Fibroblast of skin of left quadriceps (primary cell): ENCODE data around the gene TLCD3B.
"Not testable (repeated sequence)": the region's sequence is repeated elsewhere in the genome, so short reads cannot be mapped to it uniquely, and the experiment has no call there.

Experiments
- DNase-seq, 2 experiments: peaks; one replicate each; pipeline ENCODE4 v3.0.0-alpha.2; 2013; ENCODE audit warnings: low read depth in 2 of 2

TLCD3B gene

GRCh38 chr16:30025574-30025973 lies 5.5 kb downstream of the TLCD3B start:
- DNase-seq: no peak

- no peak for DNase-seq
Observed at GRCh38 chr16:30025156-30025555, 5.9 kb downstream of the TLCD3B start.

- DNase-seq: no peak
Observed at GRCh38 chr16:30024451-30024850, 6.6 kb downstream of the TLCD3B start.

- DNase-seq: no peak
Observed at GRCh38 chr16:30023586-30023985, 7.5 kb downstream of the TLCD3B start.

GRCh38 chr16:30022887-30023286 lies 8.2 kb downstream of the TLCD3B start, which contains the start of gene C16orf92:
C16orf92 (plus strand) TSS chr16:30023198; CDS start chr16:30023341, 143 bp downstream.
- DNase-seq: no peak

- DNase-seq: no peak
Observed at GRCh38 chr16:30018731-30019158, 12.3 kb downstream of the TLCD3B start.

GRCh38 chr16:30017937-30018336 lies 13.1 kb downstream of the TLCD3B start:
- DNase-seq: not testable (repeated sequence)

- no peak for DNase-seq
Observed at GRCh38 chr16:30017277-30017656, 13.8 kb downstream of the TLCD3B start.

GRCh38 chr16:30016555-30017276 lies 14.4 kb downstream of the TLCD3B start:
- no peak for DNase-seq

GRCh38 chr16:30015450-30015849 lies 15.6 kb downstream of the TLCD3B start:
- DNase-seq: not testable (repeated sequence)

GRCh38 chr16:30012598-30012997 lies 18.5 kb downstream of the TLCD3B start:
- DNase-seq: not testable (repeated sequence)

- no peak for DNase-seq
Observed at GRCh38 chr16:30011714-30012504, 19.2 kb downstream of the TLCD3B start.

- no peak for DNase-seq
Observed at GRCh38 chr16:30010844-30011713, 20.0 kb downstream of the TLCD3B start, which contains the start of gene DOC2A. DOC2A (minus strand) TSS chr16:30011027; CDS start chr16:30010222, 805 bp downstream.

- no peak for DNase-seq
Observed at GRCh38 chr16:30009990-30010843, 20.9 kb downstream of the TLCD3B start.

- DNase-seq: no peak
Observed at GRCh38 chr16:30009085-30009862, 21.8 kb downstream of the TLCD3B start.

GRCh38 chr16:30007378-30007895 lies 23.6 kb downstream of the TLCD3B start:
- no peak for DNase-seq

- DNase-seq: no peak
Observed at GRCh38 chr16:30006659-30007377, 24.3 kb downstream of the TLCD3B start.

- no peak for DNase-seq
Observed at GRCh38 chr16:30006095-30006473, 25.0 kb downstream of the TLCD3B start.
